GM18909 (cell line): Measurements from ENCODE around the gene RPL10A.

Experiments used
- ATAC-seq: cut with Tn5 transposase; IDR thresholded peaks from one replicate; pipeline ENCODE4 v1.9.1; 2021; ENCODE audit warnings: mild to moderate bottlenecking; ENCODE audit not compliant: unreplicated experiment, poor library complexity

RPL10A gene

GRCh38 chr6:35445691-35446090 lies 22.5 kb upstream of the RPL10A start:
- ATAC-seq, result no peak

GRCh38 chr6:35448191-35448590 lies 20.0 kb upstream of the RPL10A start:
- ATAC-seq, result no peak

GRCh38 chr6:35449287-35449881 lies 18.8 kb upstream of the RPL10A start:
- ATAC-seq, result peak; percentile 37

- ATAC-seq, result no peak
These were observed 16.6 kb upstream of the RPL10A start for GRCh38 chr6:35451354-35452182.

GRCh38 chr6:35452183-35453090 lies 15.8 kb upstream of the RPL10A start, which contains the start of gene FANCE:
FANCE (plus strand) TSS chr6:35452338; CDS start chr6:35452546, 208 bp downstream.
- ATAC-seq, result peak; percentile 92

DNA sequence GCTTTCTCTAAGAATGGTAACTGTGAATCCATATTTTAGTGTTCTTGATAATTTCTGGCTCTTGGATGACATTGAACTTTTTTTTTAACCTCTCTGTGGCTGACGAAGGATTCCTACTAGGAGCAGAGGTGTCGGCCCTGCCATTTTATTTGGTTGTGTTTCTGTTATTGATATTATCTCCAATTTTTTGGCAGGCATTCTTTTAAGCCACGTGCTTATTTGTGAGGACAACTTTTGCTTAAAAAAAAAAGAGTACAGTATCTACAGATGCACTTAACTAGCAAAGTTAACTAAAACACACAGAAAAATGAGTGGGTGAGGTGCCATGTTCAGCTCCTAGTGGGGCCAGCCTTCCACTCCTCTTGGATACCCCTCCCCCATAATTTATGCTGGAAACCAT lies 15.0 kb upstream of the RPL10A start:
- ATAC-seq, result no peak

- no peak for ATAC-seq
These were observed 13.7 kb upstream of the RPL10A start for GRCh38 chr6:35454391-35455110.

DNA sequence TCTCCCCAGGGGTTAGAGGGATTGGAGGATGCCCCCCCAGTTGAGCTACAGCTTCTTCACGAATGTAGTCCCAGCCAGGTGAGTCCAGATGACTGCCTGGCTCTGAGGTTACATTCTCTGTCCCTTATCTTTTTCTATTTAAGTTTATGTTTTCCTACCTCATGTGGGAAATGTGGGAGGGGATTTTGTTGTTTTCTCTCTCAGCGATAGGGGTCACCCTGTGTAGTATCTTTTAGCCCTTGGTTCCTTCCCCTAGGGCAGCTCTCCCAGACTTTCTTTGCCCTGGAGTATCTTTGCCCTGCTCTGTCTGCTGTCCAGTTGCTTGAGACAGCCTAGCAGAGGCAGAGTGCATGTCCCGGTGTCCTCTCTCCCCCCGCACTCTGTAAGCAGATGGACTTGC lies 10.3 kb upstream of the RPL10A start:
- ATAC-seq, result no peak

GRCh38 chr6:35461270-35461669 lies 6.9 kb upstream of the RPL10A start:
- no peak for ATAC-seq

DNA sequence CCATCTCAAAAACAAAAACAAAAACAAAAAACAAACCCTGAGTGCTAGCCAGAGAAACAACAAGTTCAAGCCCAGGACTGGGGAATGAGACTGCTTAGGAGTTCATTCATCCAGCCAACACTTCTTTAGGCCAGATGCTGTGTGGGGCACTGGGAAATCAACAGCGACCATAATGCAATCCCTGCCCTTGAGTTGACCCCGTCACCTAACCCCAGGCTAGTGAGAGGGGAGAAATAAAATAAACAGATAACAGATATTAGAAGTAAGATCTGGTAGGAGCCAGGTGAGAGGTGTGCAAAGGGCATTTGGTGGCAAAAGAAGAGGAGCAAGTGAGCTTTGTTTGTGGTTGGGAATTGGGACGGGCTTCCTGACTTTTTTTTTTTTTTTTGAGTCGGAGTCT lies 4.9 kb upstream of the RPL10A start:
- no peak for ATAC-seq

GRCh38 chr6:35465646-35466045 lies 2.6 kb upstream of the RPL10A start:
- no peak for ATAC-seq

DNA sequence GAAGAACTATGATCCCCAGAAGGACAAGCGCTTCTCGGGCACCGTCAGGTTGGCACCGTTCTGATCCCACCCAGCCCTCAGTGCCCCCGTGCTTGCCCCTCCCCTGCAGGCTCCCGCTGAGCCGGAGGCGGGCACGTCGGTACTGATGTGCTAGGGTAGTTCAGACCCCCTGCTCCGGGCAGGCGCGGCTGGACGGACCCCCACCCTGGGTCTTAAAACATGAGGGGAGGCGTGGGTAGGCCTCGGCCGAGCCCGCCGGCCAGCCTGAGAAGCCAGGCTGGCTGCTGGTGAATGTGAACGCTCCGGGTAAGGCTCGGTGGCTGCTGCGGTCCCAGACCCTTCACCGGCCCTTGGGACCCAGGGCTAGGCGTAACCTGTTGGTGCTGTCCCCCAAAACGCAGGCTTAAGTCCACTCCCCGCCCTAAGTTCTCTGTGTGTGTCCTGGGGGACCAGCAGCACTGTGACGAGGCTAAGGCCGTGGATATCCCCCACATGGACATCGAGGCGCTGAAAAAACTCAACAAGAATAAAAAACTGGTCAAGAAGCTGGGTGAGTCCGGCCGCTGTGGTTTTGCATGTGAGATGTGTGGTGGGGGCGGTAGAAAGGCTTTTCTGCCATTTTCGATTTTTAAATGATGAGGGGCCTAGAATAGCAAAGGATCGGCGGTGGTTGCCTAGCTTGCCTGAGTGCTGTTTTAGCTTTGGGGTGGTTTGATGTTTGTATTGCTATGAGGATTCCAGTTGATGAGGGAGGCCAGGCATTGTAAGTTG lies 964 bp downstream of the RPL10A start:
- no peak for ATAC-seq

GRCh38 chr6:35469751-35470662 lies 1.8 kb downstream of the RPL10A start:
- no peak for ATAC-seq

- ATAC-seq, result no peak
These were observed 2.5 kb downstream of the RPL10A start for GRCh38 chr6:35470663-35471120.

DNA sequence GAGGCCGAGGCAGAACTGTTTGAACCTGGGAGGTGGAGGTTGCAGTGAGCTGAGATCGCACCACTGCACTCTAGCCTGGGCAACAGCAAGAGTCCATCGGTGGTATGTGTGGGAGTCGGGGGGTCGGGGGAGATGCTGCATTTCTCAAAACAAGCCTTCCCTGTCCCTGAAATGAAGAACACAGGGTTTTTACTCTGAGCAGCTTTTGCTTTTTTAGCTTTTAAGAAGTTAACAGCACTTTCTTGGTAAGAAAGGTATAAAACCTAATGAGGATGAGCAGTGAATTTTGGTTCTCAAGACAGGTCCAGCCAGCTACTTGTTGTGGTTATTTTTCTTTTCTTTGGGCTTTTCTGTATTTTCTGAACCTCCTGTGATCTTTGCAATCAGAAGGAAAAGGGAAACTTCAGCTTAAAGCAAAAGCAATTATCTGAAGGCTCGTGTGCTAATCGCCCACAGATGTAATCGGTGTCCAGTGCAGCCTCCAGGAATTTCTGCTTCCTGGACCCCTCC lies 3.7 kb downstream of the RPL10A start:
- no peak for ATAC-seq

DNA sequence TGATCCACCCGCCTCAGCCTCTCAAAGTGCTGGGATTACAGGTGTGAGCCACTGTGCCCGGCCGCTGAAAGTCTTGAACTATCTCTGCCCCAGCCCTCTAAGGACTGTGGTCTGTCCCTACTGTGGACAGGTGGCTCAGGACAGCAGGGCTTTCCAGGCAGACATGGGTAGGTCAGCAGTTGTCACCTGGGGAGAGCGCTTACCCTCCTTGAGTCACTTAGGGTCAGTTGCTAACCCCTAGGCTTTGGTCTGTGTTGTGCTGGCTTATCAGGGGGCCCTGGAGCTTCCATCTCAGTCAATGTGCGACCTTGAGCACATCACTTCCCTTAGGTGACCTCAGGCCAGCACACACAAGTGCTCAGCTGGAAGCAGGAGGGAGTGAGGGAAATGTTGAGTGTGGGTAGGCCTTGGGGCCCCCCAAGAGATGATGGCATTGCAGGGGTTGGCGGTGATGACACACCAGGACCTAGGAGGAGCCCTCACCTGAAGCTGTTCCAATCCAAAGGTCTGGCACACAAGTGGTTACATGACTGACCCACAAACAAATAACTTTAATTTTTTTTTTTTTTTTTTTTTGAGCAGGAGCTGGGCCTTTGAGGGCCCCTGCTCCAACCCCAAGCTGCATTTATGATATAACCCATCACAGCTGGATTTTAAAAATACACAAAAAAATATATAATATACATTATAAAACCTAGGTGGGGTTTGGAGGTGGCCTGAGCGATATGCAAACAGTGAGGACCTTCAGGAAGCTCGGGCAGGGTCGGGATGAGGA lies 5.1 kb downstream of the RPL10A start:
- ATAC-seq, result no peak

DNA sequence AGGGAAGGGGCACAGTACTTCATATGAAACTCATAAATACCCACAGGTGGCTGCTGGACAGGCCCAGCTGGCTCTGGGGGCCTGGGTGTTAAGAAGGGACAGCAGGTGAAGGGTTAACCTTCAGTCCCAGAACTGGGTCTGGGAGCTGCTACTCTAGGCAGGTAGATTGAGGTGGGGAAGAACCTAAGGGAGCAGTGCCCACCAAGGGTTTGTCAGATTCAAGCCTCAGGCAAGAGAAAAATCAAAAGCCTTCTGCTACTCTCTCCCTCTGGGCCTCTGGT lies 5.6 kb downstream of the RPL10A start:
- no peak for ATAC-seq
